Measurements from ENCODE around the gene ARID4B. TPM values are rescaled to one million over a fixed set of nuclear protein-coding genes. Genes with fewer than 3 reads are reported as not detected.

The ARID4B gene
- total RNA-seq, 1 experiment from 2014 or later, result 28.3 TPM

- H4K20me1 ChIP-seq (ENCODE audit: insufficient read depth), result 0 out of 2 replicates have a peak, but pooled peaks cover 11% of the 10 kb centered on the region
- POLR2A ChIA-PET, result no interaction called here
- H3K27me3 ChIP-seq (ENCODE audit: insufficient read depth, low read length), result no peaks in the 10 kb centered on the region
- RAD21 ChIA-PET (ENCODE audit: low non-redundant PET in 1 of 2, low total read pairs in 2 of 2, uncharacterized antibody in 2 of 2, unreplicated experiment in 2 of 2), result no interaction called here
- H3K36me3 ChIP-seq (ENCODE audit: control insufficient read depth in 1 of 2, insufficient read depth in 2 of 2, low read length in 2 of 2), result no peaks in the 10 kb centered on the region
- BruUV-seq (replicated peaks), result no TSS peak
- no peaks in the 10 kb centered on the region for H3K4me1 ChIP-seq (ENCODE audit: control insufficient read depth in 1 of 2, insufficient read depth in 2 of 2, low read length in 2 of 2)
- no peak overlapping the region for H3K4me2 ChIP-seq (ENCODE audit: low read length)
- no peaks in the 10 kb centered on the region for H3K9me2 ChIP-seq (ENCODE audit: insufficient read depth)
- CTCF ChIA-PET, result no interaction called here
- DNase-seq (ENCODE audit: low read depth, low spot score) (no peak), ATAC-seq (no peak)
- H3K9me3 ChIP-seq (ENCODE audit: control insufficient read depth in 1 of 2, insufficient read depth in 1 of 2, low read depth in 1 of 2, low read length in 2 of 2), result no peaks in the 10 kb centered on the region
- H3K79me2 ChIP-seq (ENCODE audit: insufficient read depth, low read length), result peaks cover 86% of the 10 kb centered on the region
- intact Hi-C loops (cut with micrococcal nuclease), result no loop called here
- TF ChIP-seq ZFX (IDR thresholded peaks at IDR 0.05) (no peak), TCF7L2 (IDR thresholded peaks at IDR 0.05; ENCODE audit: borderline replicate concordance, extremely low read depth, insufficient read depth, insufficient read length) (no peak), CEBPB (IDR thresholded peaks at IDR 0.05; ENCODE audit: low read depth) (no peak), POLR2A (IDR thresholded peaks at IDR 0.05; ENCODE audit: borderline replicate concordance, extremely low read depth, insufficient read depth, insufficient read length) (no peak), FOSL1 (IDR thresholded peaks at IDR 0.05; ENCODE audit: low read depth) (no peak), ELF1 (IDR thresholded peaks at IDR 0.05; ENCODE audit: borderline replicate concordance, low read depth) (no peak), SRF (IDR thresholded peaks at IDR 0.05; ENCODE audit: low read depth) (no peak), SP1 (IDR thresholded peaks at IDR 0.05; ENCODE audit: low read depth) (no peak), ATF3 (IDR thresholded peaks at IDR 0.05) (no peak), JUND (IDR thresholded peaks at IDR 0.05) (no peak), YY1 (IDR thresholded peaks at IDR 0.05; ENCODE audit: extremely low read depth, insufficient replicate concordance, low read depth, low read length) (no peak), EZH2phosphoT487 (IDR thresholded peaks at IDR 0.05; ENCODE audit: borderline replicate concordance) (no peak), CBX3 (IDR thresholded peaks at IDR 0.05; ENCODE audit: low read depth) (no peak), EGR1 (IDR thresholded peaks at IDR 0.05; ENCODE audit: low read depth) (no peak), CTCF (IDR thresholded peaks at IDR 0.05 in 2 of 3, conservative IDR thresholded peaks at IDR 0.05 in 1 of 3; ENCODE audit: borderline replicate concordance in 1 of 3, insufficient read depth in 1 of 3, low read depth in 2 of 3, low read length in 2 of 3) (no peak), MAX (IDR thresholded peaks at IDR 0.05) (no peak), POLR2AphosphoS5 (IDR thresholded peaks at IDR 0.05; ENCODE audit: low read depth, low read length) (no peak), ZBTB33 (IDR thresholded peaks at IDR 0.05; ENCODE audit: extremely low read depth, insufficient replicate concordance, low read length) (no peak), EZH2 (IDR thresholded peaks at IDR 0.05) (no peak)
- no peak overlapping the region for H3K9ac ChIP-seq (ENCODE audit: low read length)
- no peak overlapping the region for H2AFZ ChIP-seq (ENCODE audit: low read depth, low read length, poor library complexity, severe bottlenecking)
- no peak overlapping the region for H3K27ac ChIP-seq (ENCODE audit: low read depth, low read length)
- no peak overlapping the region for H3K4me3 ChIP-seq (replicated peaks in 1 of 2; ENCODE audit: low read depth in 1 of 2, low read length in 2 of 2)
Measured at GRCh38 chr1:235266967-235267366, 61.0 kb downstream of the ARID4B start.
